HCT116 (cell line): Measurements from ENCODE around the gene ANXA2. TPM values are rescaled to one million over a fixed set of nuclear protein-coding genes. Genes with fewer than 3 reads are reported as not detected.

Experiments
- ATAC-seq: fragments of 200-7000 bp; cut with Tn5 transposase; 2 replicates; pipeline ENCODE4 v1.9.1; 2020; ENCODE audit warnings: mild to moderate bottlenecking, moderate library complexity
- BruUV-seq: library from RNA; stranded (reverse); fragments of 400-500 nt; replicated peaks from 2 replicates; lab custom pipeline; 2021; lab: Mats Ljungman, UMichigan
- CTCF ChIA-PET: fragments of 300-600 bp; sonication (Branson Sonifier 250); formaldehyde crosslinking; loops from one replicate; lab custom pipeline; 2021; ENCODE audit warnings: antibody characterized with exemption; lab: Charles Lee
- POLR2A ChIA-PET: fragments of 300-600, 350-600 bp; sonication (Branson Sonifier 250); formaldehyde crosslinking; loops from one replicate; lab custom pipeline; 2021; ENCODE audit warnings: antibody characterized with exemption; lab: Charles Lee
- RAD21 ChIA-PET, 2 experiments: fragments of 300-600 bp; sonication (Branson Sonifier 250); formaldehyde crosslinking; loops; one replicate each; lab custom pipeline; 2023; ENCODE audit warnings: low total read pairs in 2 of 2; ENCODE audit not compliant: uncharacterized antibody in 2 of 2, unreplicated experiment in 2 of 2, low non-redundant PET in 1 of 2; lab: Charles Lee
- DNase-seq: peaks from one replicate; pipeline ENCODE4 v3.0.0-alpha.2; 2010; ENCODE audit warnings: low read depth, low spot score
- H2AFZ ChIP-seq: fragments of 200-600 bp; shearing (Covaris generic), sonication (generic); 2 replicates; pipeline ENCODE4 v1.6.1; 2017; ENCODE audit warnings: low read depth, mixed run types, mixed read lengths, antibody characterized with exemption, low read length; ENCODE audit not compliant: poor library complexity, severe bottlenecking
- H3K27ac ChIP-seq: 2 replicates; pipeline ENCODE4 v1.5.1; 2012; ENCODE audit warnings: low read depth, low read length
- H3K27me3 ChIP-seq: fragments of 200-600 bp; sonication (generic); 2 replicates; pipeline ENCODE4 v1.6.1; 2016; ENCODE audit warnings: mixed run types, low read length, mixed read lengths; ENCODE audit not compliant: insufficient read depth
- H3K36me3 ChIP-seq, 2 experiments: fragments of 200-500 bp in 1 of 2; fragments of 200-600 bp in 1 of 2; sonication (Bioruptor generic) in 1 of 2; sonication (generic) in 1 of 2; 2 replicates each; pipeline versions ENCODE4 v1.5.1 to v1.6.1; 2014 to 2016; ENCODE audit warnings: low read length in 2 of 2, inconsistent platforms in 1 of 2, mixed read lengths in 1 of 2, mixed run types in 1 of 2; ENCODE audit not compliant: insufficient read depth in 2 of 2, control insufficient read depth in 1 of 2
- H3K4me1 ChIP-seq, 2 experiments: fragments of 200-600 bp in 1 of 2; sonication (generic) in 1 of 2; 2 replicates each; pipeline versions ENCODE4 v1.5.1 to v1.6.1; 2012 to 2017; ENCODE audit warnings: low read length in 2 of 2, inconsistent platforms in 1 of 2, mild to moderate bottlenecking in 1 of 2, mixed read lengths in 1 of 2, mixed run types in 1 of 2, moderate library complexity in 1 of 2; ENCODE audit not compliant: insufficient read depth in 2 of 2, control insufficient read depth in 1 of 2
- H3K4me2 ChIP-seq: fragments of 200-600 bp; sonication (generic); 2 replicates; pipeline ENCODE4 v1.6.1; 2017; ENCODE audit warnings: mixed run types, low read length, mixed read lengths
- H3K4me3 ChIP-seq, 2 experiments: fragments of 200-600 bp in 1 of 2; sonication (generic) in 1 of 2; replicated peaks in 1 of 2; 2 replicates each; pipeline ENCODE4 v1.5.1; 2011 to 2016; ENCODE audit warnings: low read length in 2 of 2, control low read depth in 1 of 2, low read depth in 1 of 2, mild to moderate bottlenecking in 1 of 2, mixed read lengths in 1 of 2, mixed run types in 1 of 2
- H3K79me2 ChIP-seq: fragments of 200-600 bp; sonication (generic); 2 replicates; pipeline ENCODE4 v1.6.1; 2017; ENCODE audit warnings: mild to moderate bottlenecking, mixed run types, low read length, moderate library complexity, mixed read lengths; ENCODE audit not compliant: insufficient read depth
- H3K9ac ChIP-seq: fragments of 200-600 bp; sonication (generic); 2 replicates; pipeline ENCODE4 v1.6.1; 2016; ENCODE audit warnings: low read length, mixed read lengths
- H3K9me2 ChIP-seq: fragments of 200-600 bp; sonication (generic), shearing (Covaris generic); 2 replicates; pipeline ENCODE4 v1.6.1; 2017; ENCODE audit warnings: mixed run types, mild to moderate bottlenecking, moderate library complexity; ENCODE audit not compliant: insufficient read depth
- H3K9me3 ChIP-seq, 2 experiments: fragments of 200-500 bp in 1 of 2; fragments of 200-600 bp in 1 of 2; sonication (Bioruptor generic) in 1 of 2; sonication (generic) in 1 of 2; 2 replicates each; pipeline ENCODE4 v1.6.1; 2014 to 2017; ENCODE audit warnings: low read length in 2 of 2, mixed read lengths in 2 of 2, inconsistent platforms in 1 of 2, low read depth in 1 of 2, mild to moderate bottlenecking in 1 of 2, mixed run types in 1 of 2, moderate library complexity in 1 of 2; ENCODE audit not compliant: control insufficient read depth in 1 of 2, insufficient read depth in 1 of 2
- H4K20me1 ChIP-seq: fragments of 200-600 bp; sonication (generic), shearing (Covaris generic); 2 replicates; pipeline ENCODE4 v1.6.1; 2017; ENCODE audit warnings: mixed run types, mild to moderate bottlenecking, moderate library complexity; ENCODE audit not compliant: insufficient read depth
- CBX3 ChIP-seq: IDR thresholded peaks from 2 replicates; pipeline ENCODE4 v1.6.1; 2012; ENCODE audit warnings: low read depth
- CEBPB ChIP-seq: IDR thresholded peaks from 2 replicates; pipeline ENCODE4 v1.6.1; 2012; ENCODE audit warnings: low read depth
- EGR1 ChIP-seq: IDR thresholded peaks from 2 replicates; pipeline ENCODE4 v1.6.1; 2012; ENCODE audit warnings: low read depth
- EZH2 ChIP-seq: fragments of 200-600 bp; sonication (generic); IDR thresholded peaks from 2 replicates; pipeline ENCODE4 v1.6.1; 2017; ENCODE audit warnings: antibody characterized with exemption, mixed run types
- EZH2phosphoT487 ChIP-seq: fragments of 200-600 bp; IDR thresholded peaks from 2 replicates; pipeline ENCODE4 v1.6.1; 2018; ENCODE audit warnings: antibody characterized with exemption, borderline replicate concordance
- FOSL1 ChIP-seq: IDR thresholded peaks from 2 replicates; pipeline ENCODE4 v1.6.1; 2012; ENCODE audit warnings: low read depth
- JUND ChIP-seq: IDR thresholded peaks from 2 replicates; pipeline ENCODE4 v1.6.1; 2012
- POLR2A ChIP-seq: IDR thresholded peaks from 2 replicates; pipeline ENCODE4 v1.7.0; 2011; ENCODE audit warnings: borderline replicate concordance; ENCODE audit not compliant: insufficient read depth, insufficient read length; ENCODE audit errors: extremely low read depth
- REST ChIP-seq: IDR thresholded peaks from 2 replicates; pipeline ENCODE4 v1.6.1; 2012; ENCODE audit warnings: low read depth
- SRF ChIP-seq: IDR thresholded peaks from 2 replicates; pipeline ENCODE4 v1.6.1; 2012; ENCODE audit warnings: low read depth
- TCF7L2 ChIP-seq: IDR thresholded peaks from 2 replicates; pipeline ENCODE4 v1.7.0; 2011; ENCODE audit warnings: borderline replicate concordance, inconsistent platforms; ENCODE audit not compliant: insufficient read depth, insufficient read length; ENCODE audit errors: extremely low read depth
- YY1 ChIP-seq: IDR thresholded peaks from 2 replicates; pipeline ENCODE4 v1.6.1; 2011; ENCODE audit warnings: low read length, low read depth, moderate library complexity, mild to moderate bottlenecking; ENCODE audit not compliant: insufficient replicate concordance; ENCODE audit errors: extremely low read depth
- ZFX ChIP-seq: fragments of 450-650 bp; IDR thresholded peaks from 2 replicates; pipeline ENCODE4 v1.6.1; 2017
- ZNF274 ChIP-seq: fragments of 200-500 bp; sonication (Bioruptor generic); IDR thresholded peaks from 2 replicates; pipeline ENCODE4 v1.6.1; 2014; ENCODE audit warnings: mild to moderate bottlenecking, low read depth, low read length, inconsistent platforms
- intact Hi-C: fragments of 100-400 bp; cut with micrococcal nuclease; formaldehyde crosslinking; loops from 2 replicates; pipeline ENCODE4 v1.10.0; 2022
- total RNA-seq: library from RNA; stranded (reverse); gene quantifications from one replicate; pipeline ENCODE4 v1.2.1, GENCODE V29; 2021; ENCODE audit not compliant: unreplicated experiment
- TF ChIP-seq, protein P1 (sequence below): IDR thresholded peaks from 2 replicates; pipeline ENCODE4 v1.6.1; 2012
- TF ChIP-seq, protein P2 (sequence below): IDR thresholded peaks from 2 replicates; pipeline ENCODE4 v1.6.1; 2012
- TF ChIP-seq, protein P3 (sequence below): IDR thresholded peaks from 2 replicates; pipeline ENCODE4 v1.6.1; 2011; ENCODE audit warnings: mild to moderate bottlenecking, low read length, moderate library complexity; ENCODE audit not compliant: insufficient replicate concordance; ENCODE audit errors: extremely low read depth

The ANXA2 gene
- total RNA-seq, 1 experiment from 2014 or later = 1,298 TPM

DNA sequence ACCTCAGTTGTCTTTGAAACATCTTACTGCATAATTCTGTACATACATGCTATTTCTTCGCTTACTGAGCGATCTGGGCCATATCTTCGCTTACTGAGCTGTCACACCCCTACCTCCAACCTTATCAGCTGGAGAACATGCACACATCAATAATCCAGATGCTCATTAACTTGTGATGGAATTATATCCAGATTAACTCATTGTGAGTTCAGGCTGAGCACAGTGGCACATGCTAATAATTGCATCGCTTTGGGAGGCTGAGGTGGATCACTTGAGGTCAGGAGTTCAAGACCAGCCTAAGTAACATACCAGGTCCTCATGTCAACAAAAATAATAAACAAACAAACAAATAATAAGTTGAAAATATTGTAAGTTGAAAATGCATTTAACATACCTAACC is 19.3 kb upstream of the ANXA2 start:
- no peaks in the 10 kb centered on the region for H3K79me2 ChIP-seq
- BruUV-seq = no TSS peak
- no peaks in the 10 kb centered on the region for H3K9me2 ChIP-seq
- no peaks in the 10 kb centered on the region for H3K9me3 ChIP-seq
- intact Hi-C loops = no loop called here
- H3K9ac ChIP-seq = no peak overlapping the region
- TF ChIP-seq FOSL1 (no peak), CEBPB (no peak), JUND (no peak), CBX3 (no peak), ZNF274 (no peak), SRF (no peak), YY1 (no peak), EGR1 (no peak), EZH2phosphoT487 (no peak), TCF7L2 (no peak), POLR2A (no peak), ZFX (no peak), EZH2 (no peak), REST (no peak)
- TF ChIP-seq, protein P1, sequence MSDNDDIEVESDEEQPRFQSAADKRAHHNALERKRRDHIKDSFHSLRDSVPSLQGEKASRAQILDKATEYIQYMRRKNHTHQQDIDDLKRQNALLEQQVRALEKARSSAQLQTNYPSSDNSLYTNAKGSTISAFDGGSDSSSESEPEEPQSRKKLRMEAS = no peak
- TF ChIP-seq, protein P2, sequence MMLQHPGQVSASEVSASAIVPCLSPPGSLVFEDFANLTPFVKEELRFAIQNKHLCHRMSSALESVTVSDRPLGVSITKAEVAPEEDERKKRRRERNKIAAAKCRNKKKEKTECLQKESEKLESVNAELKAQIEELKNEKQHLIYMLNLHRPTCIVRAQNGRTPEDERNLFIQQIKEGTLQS = no peak
- TF ChIP-seq, protein P3, sequence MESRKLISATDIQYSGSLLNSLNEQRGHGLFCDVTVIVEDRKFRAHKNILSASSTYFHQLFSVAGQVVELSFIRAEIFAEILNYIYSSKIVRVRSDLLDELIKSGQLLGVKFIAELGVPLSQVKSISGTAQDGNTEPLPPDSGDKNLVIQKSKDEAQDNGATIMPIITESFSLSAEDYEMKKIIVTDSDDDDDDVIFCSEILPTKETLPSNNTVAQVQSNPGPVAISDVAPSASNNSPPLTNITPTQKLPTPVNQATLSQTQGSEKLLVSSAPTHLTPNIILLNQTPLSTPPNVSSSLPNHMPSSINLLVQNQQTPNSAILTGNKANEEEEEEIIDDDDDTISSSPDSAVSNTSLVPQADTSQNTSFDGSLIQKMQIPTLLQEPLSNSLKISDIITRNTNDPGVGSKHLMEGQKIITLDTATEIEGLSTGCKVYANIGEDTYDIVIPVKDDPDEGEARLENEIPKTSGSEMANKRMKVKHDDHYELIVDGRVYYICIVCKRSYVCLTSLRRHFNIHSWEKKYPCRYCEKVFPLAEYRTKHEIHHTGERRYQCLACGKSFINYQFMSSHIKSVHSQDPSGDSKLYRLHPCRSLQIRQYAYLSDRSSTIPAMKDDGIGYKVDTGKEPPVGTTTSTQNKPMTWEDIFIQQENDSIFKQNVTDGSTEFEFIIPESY = no peak
- peaks cover 21 to 25% of the 10 kb centered on the region in 2 experiments for H3K4me1 ChIP-seq
- H3K36me3 ChIP-seq = no peaks in the 10 kb centered on the region
- no peaks in the 10 kb centered on the region for H4K20me1 ChIP-seq
- H3K4me3 ChIP-seq = no peak overlapping the region
- H2AFZ ChIP-seq = no peak overlapping the region
- no peak for ATAC-seq
- POLR2A ChIA-PET = no interaction called here
- no peak for DNase-seq
- CTCF ChIA-PET = no interaction called here
- no peak overlapping the region for H3K27ac ChIP-seq
- H3K4me2 ChIP-seq = no peak overlapping the region
- H3K27me3 ChIP-seq = no peaks in the 10 kb centered on the region
- RAD21 ChIA-PET = no interaction called here
